ENCODE measurements around the gene PRKCE. TPM values are rescaled to one million over a fixed set of nuclear protein-coding genes. Genes with fewer than 3 reads are reported as not detected.

Gene PRKCE
- total RNA-seq, 1 experiment from 2014 or later = 1.3 TPM

DNA sequence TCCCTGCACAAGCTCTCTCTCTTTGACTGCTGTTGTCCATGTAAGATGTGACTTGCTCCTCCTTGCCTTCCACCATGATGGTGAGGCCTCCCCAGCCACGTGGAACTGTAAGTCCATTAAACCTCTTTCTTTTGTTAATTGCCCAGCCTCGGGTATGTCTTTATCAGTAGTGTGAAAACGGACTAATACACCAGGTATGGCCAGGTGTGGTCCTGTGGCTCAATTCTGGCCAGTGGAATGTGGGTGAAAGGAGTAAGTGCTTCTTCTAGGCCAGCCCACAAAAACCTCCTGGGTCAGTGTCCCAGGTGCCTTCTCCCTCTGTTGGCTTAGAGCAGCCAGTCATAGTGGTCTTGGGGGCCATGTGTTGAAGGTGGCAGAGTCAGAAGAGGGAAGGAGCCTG, 57.0 kb downstream of the PRKCE start:
- Histone ChIP-seq H3K27ac (ENCODE audit: insufficient read length, low read depth, low read length) (no peak overlapping the region), H2BK20ac (ENCODE audit: low read depth, low read length, poor library complexity, severe bottlenecking) (no peak overlapping the region), H3K4me1 (ENCODE audit: insufficient read depth, low read length) (peaks cover 6% of the 10 kb centered on the region; the same call in 1 of the 2 replicates), H2BK5ac (ENCODE audit: insufficient read length, low read length) (no peak overlapping the region), H3K79me1 (ENCODE audit: insufficient read depth, low read depth, low read length, poor library complexity, severe bottlenecking) (no peaks in the 10 kb centered on the region), H3K23me2 (ENCODE audit: insufficient read length, low read depth, low read length, poor library complexity, severe bottlenecking) (no peaks in the 10 kb centered on the region), H4K20me1 (ENCODE audit: control insufficient read depth, insufficient read depth, insufficient read length) (no peaks in the 10 kb centered on the region), H3K23ac (ENCODE audit: insufficient read length, low read depth, low read length) (no peak overlapping the region), H3K9ac (ENCODE audit: extremely low read depth, insufficient read length, low read length) (no peak overlapping the region), H3T11ph (ENCODE audit: low read length) (no peak overlapping the region), H3K18ac (ENCODE audit: insufficient read length, low read depth, low read length) (no peak overlapping the region), H4K8ac (replicated peaks; ENCODE audit: insufficient read length, low read depth, low read length) (no peak overlapping the region), H2AFZ (ENCODE audit: low read length) (no peak overlapping the region), H4K91ac (ENCODE audit: insufficient read length, low read depth, low read length) (no peak overlapping the region), H3K56ac (ENCODE audit: insufficient read length, low read depth, low read length) (no peak overlapping the region), H4K5ac (ENCODE audit: insufficient read length, low read depth, low read length) (no peak overlapping the region), H3K9me3 (ENCODE audit: control insufficient read depth, low read depth, low read length) (no peaks in the 10 kb centered on the region), H3K27me3 (ENCODE audit: insufficient read depth, low read length) (no peaks in the 10 kb centered on the region), H2BK15ac (ENCODE audit: low read depth, low read length) (no peak overlapping the region), H3K79me2 (ENCODE audit: insufficient read depth, low read length) (no peaks in the 10 kb centered on the region), H3K4me2 (ENCODE audit: insufficient read depth, insufficient read length, low read length) (no peak overlapping the region), H2AK5ac (ENCODE audit: insufficient read length, low read length) (no peak overlapping the region), H2BK12ac (ENCODE audit: insufficient read length, low read depth, low read length) (no peak overlapping the region), H3K14ac (ENCODE audit: insufficient read depth, low read length) (no peak overlapping the region), H3K4ac (ENCODE audit: low read depth, low read length) (no peak overlapping the region), H2BK120ac (ENCODE audit: low read depth, low read length, poor library complexity, severe bottlenecking) (no peak overlapping the region)
- Mint-ChIP-seq H3K4me1 (peaks cover 5 to 8% of the 10 kb centered on the region in 2 experiments; a peak in 3 of 4 replicates), H3K9me3 (peaks cover 0 to 9% of the 10 kb centered on the region in 2 experiments; a peak in 3 of 5 replicates), H3K27me3 (ENCODE audit: low read depth) (peaks cover 11% of the 10 kb centered on the region), H3K27ac (no peak overlapping the region; a peak in 1 of 7 replicates), H3K4me3 (no peak overlapping the region), H3K36me3 (ENCODE audit: insufficient read depth in 1 of 3, low read depth in 3 of 3) (peaks cover 0 to 3% (median 0%) of the 10 kb centered on the region in 3 experiments; a peak in 1 of 7 replicates)
- WGBS (ENCODE audit: extremely low coverage, insufficient read length, low lambda C conversion rate) = no CpG with 5 or more reads among the region's 3 CpGs
- TF ChIP-seq, protein P1, sequence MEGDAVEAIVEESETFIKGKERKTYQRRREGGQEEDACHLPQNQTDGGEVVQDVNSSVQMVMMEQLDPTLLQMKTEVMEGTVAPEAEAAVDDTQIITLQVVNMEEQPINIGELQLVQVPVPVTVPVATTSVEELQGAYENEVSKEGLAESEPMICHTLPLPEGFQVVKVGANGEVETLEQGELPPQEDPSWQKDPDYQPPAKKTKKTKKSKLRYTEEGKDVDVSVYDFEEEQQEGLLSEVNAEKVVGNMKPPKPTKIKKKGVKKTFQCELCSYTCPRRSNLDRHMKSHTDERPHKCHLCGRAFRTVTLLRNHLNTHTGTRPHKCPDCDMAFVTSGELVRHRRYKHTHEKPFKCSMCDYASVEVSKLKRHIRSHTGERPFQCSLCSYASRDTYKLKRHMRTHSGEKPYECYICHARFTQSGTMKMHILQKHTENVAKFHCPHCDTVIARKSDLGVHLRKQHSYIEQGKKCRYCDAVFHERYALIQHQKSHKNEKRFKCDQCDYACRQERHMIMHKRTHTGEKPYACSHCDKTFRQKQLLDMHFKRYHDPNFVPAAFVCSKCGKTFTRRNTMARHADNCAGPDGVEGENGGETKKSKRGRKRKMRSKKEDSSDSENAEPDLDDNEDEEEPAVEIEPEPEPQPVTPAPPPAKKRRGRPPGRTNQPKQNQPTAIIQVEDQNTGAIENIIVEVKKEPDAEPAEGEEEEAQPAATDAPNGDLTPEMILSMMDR (conservative IDR thresholded peaks at IDR 0.05) = no peak
- DNase-seq = no peak
